MCF 10A (cell line): ENCODE measurements around the gene CCR6. TPM values are rescaled to one million over a fixed set of nuclear protein-coding genes. Genes with fewer than 3 reads are reported as not detected.

Experiments used
- Bru-seq: library from RNA; stranded (reverse); fragments of 400-500 nt; gene quantifications from one replicate; lab custom pipeline; 2021; lab: Mats Ljungman, UMichigan
- BruChase-seq, 2 experiments: library from RNA; stranded (reverse); fragments of 400-500 nt; gene quantifications; one replicate each; lab custom pipeline; 2021; lab: Mats Ljungman, UMichigan
- BruUV-seq: library from RNA; stranded (reverse); fragments of 400-500 nt; replicated peaks from 2 replicates; lab custom pipeline; 2021; lab: Mats Ljungman, UMichigan
- CTCF ChIA-PET: fragments of 300-600 bp; sonication (Branson Sonifier 250); formaldehyde crosslinking; extraction: SDS; loops from one replicate; lab custom pipeline; 2021; ENCODE audit warnings: antibody characterized with exemption, inconsistent platforms; lab: Yijun Ruan, JAX
- POLR2A ChIA-PET: fragments of 300-600, 350-650 bp; sonication (Branson Sonifier 250); formaldehyde crosslinking; extraction: SDS; loops from one replicate; lab custom pipeline; 2020; ENCODE audit warnings: antibody characterized with exemption, inconsistent platforms; lab: Yijun Ruan, JAX
- DNase-seq: peaks from one replicate; pipeline ENCODE4 v3.0.0-alpha.2; 2018; ENCODE audit not compliant: unreplicated experiment
- H3K27ac Mint-ChIP-seq: one replicate; pipeline ENCODE4 v1.8.0; 2022; ENCODE audit warnings: mild to moderate bottlenecking, low read depth, mixed read lengths; ENCODE audit not compliant: unreplicated experiment
- H3K27me3 Mint-ChIP-seq: one replicate; pipeline ENCODE4 v1.8.0; 2022; ENCODE audit warnings: mixed read lengths; ENCODE audit not compliant: insufficient read depth, unreplicated experiment
- H3K36me3 Mint-ChIP-seq: one replicate; pipeline ENCODE4 v1.8.0; 2022; ENCODE audit warnings: mild to moderate bottlenecking, moderate library complexity, mixed read lengths; ENCODE audit not compliant: insufficient read depth, unreplicated experiment
- H3K4me1 Mint-ChIP-seq: one replicate; pipeline ENCODE4 v1.8.0; 2022; ENCODE audit warnings: mixed read lengths; ENCODE audit not compliant: insufficient read depth, unreplicated experiment
- H3K4me3 Mint-ChIP-seq: one replicate; pipeline ENCODE4 v1.8.0; 2022; ENCODE audit warnings: mild to moderate bottlenecking, moderate library complexity, mixed read lengths; ENCODE audit not compliant: unreplicated experiment
- H3K9me3 Mint-ChIP-seq: one replicate; pipeline ENCODE4 v1.8.0; 2022; ENCODE audit warnings: mixed read lengths; ENCODE audit not compliant: unreplicated experiment
- intact Hi-C: fragments of 100-400 bp; cut with micrococcal nuclease; formaldehyde crosslinking; loops from 2 replicates; pipeline ENCODE4 v1.14.1; 2022
- long read RNA-seq: library from polyadenylated mRNA; stranded (forward); transcript quantifications from one replicate; pipeline ENCODE4 v2.0.0, GENCODE V29; 2022
- total RNA-seq: library from RNA; stranded (reverse); gene quantifications from 2 replicates; pipeline ENCODE4 v1.2.3, GENCODE V29; 2022
- TF ChIP-seq, protein P1 (sequence below): fragments of 200-600 bp; IDR thresholded peaks from one replicate; pipeline ENCODE4 v1.8.0; 2022; ENCODE audit warnings: antibody characterized with exemption, mild to moderate bottlenecking; ENCODE audit not compliant: unreplicated experiment

Gene CCR6
- not detected in 2 replicates for total RNA-seq
- Bru-seq, nascent RNA, result percentile 14 among the genes with signal in this experiment
- BruChase-seq, experiment 1, labeled RNA remaining after a 6-hour chase, result not detected
- percentile 24 among the genes with signal in this experiment for BruChase-seq, experiment 2, labeled RNA remaining after a 2-hour chase
- long read RNA-seq, result 0 reads

DNA sequence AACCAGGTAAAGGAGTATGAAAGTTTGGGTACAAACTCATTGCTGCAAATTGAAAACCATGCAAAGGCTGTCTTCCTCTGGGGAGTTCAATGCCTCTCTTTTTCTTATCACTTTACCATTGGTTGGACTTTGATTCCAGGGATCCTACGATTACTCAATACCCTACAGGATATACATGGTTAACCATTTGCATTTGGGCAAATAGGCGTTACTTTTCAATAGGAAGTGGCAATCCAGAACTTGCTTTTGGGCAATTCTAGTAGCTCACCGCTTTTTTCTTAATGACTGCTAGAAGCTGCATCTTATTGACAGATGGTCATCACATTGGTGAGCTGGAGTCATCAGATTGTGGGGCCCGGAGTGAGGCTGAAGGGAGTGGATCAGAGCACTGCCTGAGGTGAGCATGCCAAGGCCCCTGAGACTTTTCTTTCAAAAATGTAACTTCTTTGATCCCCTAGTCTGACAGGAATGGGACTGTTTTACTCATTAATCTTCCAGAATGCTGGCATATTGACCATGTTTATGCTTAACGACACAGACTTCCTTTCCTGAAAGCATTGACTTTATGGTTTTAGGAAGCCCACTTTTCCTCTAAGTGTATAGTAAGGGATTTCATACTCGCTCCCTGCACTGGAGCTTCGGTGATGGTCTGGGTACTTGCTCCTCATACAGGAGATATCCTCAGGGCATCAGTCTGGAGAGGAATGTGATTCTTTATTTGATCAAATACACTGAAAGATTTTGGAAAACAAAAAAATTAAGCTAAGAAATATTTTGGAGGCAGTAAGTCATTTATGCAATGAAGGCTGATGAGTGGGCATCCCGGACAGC lies at the start of gene CCR6:
CCR6 (plus strand) TSS at position 270 of the 831 bp plus-strand sequence. CDS start 13,039 bp downstream, outside the sequence.
- TF ChIP-seq, protein P1, sequence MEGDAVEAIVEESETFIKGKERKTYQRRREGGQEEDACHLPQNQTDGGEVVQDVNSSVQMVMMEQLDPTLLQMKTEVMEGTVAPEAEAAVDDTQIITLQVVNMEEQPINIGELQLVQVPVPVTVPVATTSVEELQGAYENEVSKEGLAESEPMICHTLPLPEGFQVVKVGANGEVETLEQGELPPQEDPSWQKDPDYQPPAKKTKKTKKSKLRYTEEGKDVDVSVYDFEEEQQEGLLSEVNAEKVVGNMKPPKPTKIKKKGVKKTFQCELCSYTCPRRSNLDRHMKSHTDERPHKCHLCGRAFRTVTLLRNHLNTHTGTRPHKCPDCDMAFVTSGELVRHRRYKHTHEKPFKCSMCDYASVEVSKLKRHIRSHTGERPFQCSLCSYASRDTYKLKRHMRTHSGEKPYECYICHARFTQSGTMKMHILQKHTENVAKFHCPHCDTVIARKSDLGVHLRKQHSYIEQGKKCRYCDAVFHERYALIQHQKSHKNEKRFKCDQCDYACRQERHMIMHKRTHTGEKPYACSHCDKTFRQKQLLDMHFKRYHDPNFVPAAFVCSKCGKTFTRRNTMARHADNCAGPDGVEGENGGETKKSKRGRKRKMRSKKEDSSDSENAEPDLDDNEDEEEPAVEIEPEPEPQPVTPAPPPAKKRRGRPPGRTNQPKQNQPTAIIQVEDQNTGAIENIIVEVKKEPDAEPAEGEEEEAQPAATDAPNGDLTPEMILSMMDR, result no peak
- Mint-ChIP-seq H3K9me3 (no peaks in the 10 kb centered on the region), H3K27ac (no peak within 1 kb of the TSS), H3K4me3 (no peak within 1 kb of the TSS), H3K36me3 (no peaks in the 10 kb centered on the region), H3K27me3 (peaks cover 52% of the 10 kb centered on the region), H3K4me1 (no peaks in the 10 kb centered on the region)
- POLR2A ChIA-PET, result interaction anchor here (0.7 to 0.9 kb wide), 2 partner anchors 13 to 358 kb away, joined by 3 to 4 read pairs; no protein-coding TSS in a partner anchor
- intact Hi-C loops, result no loop called here
- no peak for DNase-seq
- BruUV-seq, result no TSS peak
- CTCF ChIA-PET, result interaction anchor here (0.6 to 2.1 kb wide), 2 partner anchors 14 to 35 kb away, joined by 3 to 8 read pairs; no protein-coding TSS in a partner anchor

DNA sequence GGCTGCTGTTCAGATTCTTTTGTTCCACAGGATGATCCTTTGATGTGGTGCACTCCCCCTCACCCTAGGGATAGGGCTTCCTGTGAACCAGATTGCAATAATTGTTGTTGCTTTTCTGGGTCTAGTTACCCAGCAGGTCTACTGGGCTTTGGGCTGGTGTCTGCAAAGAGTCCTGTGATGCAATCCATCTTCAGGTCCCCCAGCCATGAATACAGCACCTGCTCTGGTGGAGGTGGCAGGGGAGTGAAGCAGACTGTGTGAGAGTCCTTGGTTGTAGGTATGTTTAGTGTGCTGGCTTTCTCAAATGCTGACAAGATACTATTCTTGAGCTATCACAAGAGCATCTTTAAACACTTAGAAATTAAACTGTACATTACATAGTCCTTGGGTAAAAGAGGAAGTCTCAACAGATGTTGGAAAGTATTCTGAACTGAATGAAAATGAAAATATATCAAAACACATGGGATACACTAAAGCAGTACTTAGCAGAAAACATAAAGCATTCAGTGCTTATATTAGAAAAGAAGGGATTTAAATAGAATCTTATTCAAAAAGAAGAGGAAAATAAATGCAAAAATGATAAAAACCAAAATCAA lies 49.1 kb upstream of the CCR6 start:
- no peaks in the 10 kb centered on the region for H3K36me3 Mint-ChIP-seq
- DNase-seq, result no peak
- ChIA-PET CTCF (no interaction called here), POLR2A (no interaction called here)
- intact Hi-C loops, result no loop called here
- peaks cover 70% of the 10 kb centered on the region for H3K27me3 Mint-ChIP-seq
- peaks cover 7% of the 10 kb centered on the region for H3K9me3 Mint-ChIP-seq
- BruUV-seq, result no TSS peak
- H3K27ac Mint-ChIP-seq, result no peak overlapping the region
- no peak overlapping the region for H3K4me3 Mint-ChIP-seq
- no peaks in the 10 kb centered on the region for H3K4me1 Mint-ChIP-seq
- TF ChIP-seq, protein P1, result no peak

DNA sequence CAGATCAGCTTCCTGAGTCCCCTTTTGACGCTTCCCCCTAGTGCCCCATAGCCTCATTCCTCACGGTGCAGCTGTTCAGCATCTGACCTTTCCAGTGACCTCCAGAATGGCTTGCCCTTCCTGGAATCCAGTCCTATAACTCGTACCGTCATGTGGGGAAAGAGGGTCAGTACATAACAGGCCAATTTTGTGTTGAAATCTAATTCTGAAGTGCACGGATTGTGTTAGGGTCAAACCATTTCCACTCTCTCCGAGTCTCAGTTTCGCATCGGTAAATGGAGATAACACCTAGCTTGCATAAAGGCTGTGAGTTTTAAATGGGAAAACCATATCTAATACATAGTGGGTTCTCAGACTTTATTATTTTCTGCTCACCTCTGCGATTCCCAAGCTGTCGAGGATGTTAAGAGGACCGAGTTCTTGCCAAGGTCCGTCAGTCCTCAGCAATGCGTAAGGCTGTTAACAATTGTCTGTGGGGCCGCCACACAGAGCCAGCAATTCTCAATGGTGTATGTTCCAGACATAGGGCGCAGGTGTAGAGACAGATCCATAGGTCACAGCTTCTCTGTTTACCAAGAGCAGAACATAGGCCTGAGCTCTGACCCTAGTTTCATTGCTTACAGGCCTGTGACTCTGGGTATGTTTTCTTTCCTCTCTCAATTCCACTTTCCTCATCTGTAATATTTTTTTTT lies 45.5 kb upstream of the CCR6 start:
- no peaks in the 10 kb centered on the region for H3K36me3 Mint-ChIP-seq
- ChIA-PET CTCF (interaction anchor here (0.6 kb wide), 1 partner anchor 449 kb away, joined by 5 read pairs; no protein-coding TSS in a partner anchor), POLR2A (interaction anchor here (0.6 kb wide), 1 partner anchor 76 kb away, joined by 3 read pairs; no protein-coding TSS in a partner anchor)
- no TSS peak for BruUV-seq
- peaks cover 36% of the 10 kb centered on the region for H3K27me3 Mint-ChIP-seq
- TF ChIP-seq, protein P1, result no peak
- intact Hi-C loops, result no loop called here
- H3K4me3 Mint-ChIP-seq, result no peak overlapping the region
- H3K9me3 Mint-ChIP-seq, result peaks cover 2% of the 10 kb centered on the region
- H3K27ac Mint-ChIP-seq, result no peak overlapping the region
- DNase-seq, result no peak
- no peaks in the 10 kb centered on the region for H3K4me1 Mint-ChIP-seq
